ENCODE data around the gene CEP164. TPM values are rescaled to one million over a fixed set of nuclear protein-coding genes. Genes with fewer than 3 reads are reported as not detected.

CEP164 gene
- total and polyA plus RNA-seq, 2 experiments from 2014 or later = 13.9 to 23.8 TPM

GRCh38 chr11:117426297-117426685, 98.6 kb downstream of the CEP164 start:
- DNase-seq (ENCODE audit: low spot score) = peak; percentile 91
- ATAC-seq = peak; percentile 69
- H3F3A ChIP-seq (replicated peaks; ENCODE audit: low read depth) = no peaks in the 10 kb centered on the region
- peak overlapping the region; percentile 65 for H3K4me2 ChIP-seq
- Mint-ChIP-seq H3K4me1 (peaks cover 34% of the 10 kb centered on the region), H3K27ac (no peak overlapping the region), H3K4me3 (peak overlapping the region; percentile 38; the same call in 1 of the 3 replicates), H3K27me3 (ENCODE audit: insufficient read depth, low read depth, poor library complexity) (peaks cover 18% of the 10 kb centered on the region), H3K9me3 (no peaks in the 10 kb centered on the region), H3K36me3 (ENCODE audit: low read depth) (no peaks in the 10 kb centered on the region)
- no peaks in the 10 kb centered on the region for H3K9me2 ChIP-seq (ENCODE audit: insufficient read depth)
- no peaks in the 10 kb centered on the region for H3K36me3 ChIP-seq (ENCODE audit: insufficient read depth)
- peaks cover 8% of the 10 kb centered on the region for H3K4me1 ChIP-seq (ENCODE audit: insufficient read depth)
- H3K27me3 ChIP-seq (ENCODE audit: insufficient read depth) = no peaks in the 10 kb centered on the region
- peak overlapping the region; percentile 41; the same call in 1 of the 2 replicates for H3K4me3 ChIP-seq
- H4K20me1 ChIP-seq (replicated peaks; ENCODE audit: insufficient read depth) = no peaks in the 10 kb centered on the region
- no peak overlapping the region for H3K27ac ChIP-seq (ENCODE audit: low read depth)
- TF ChIP-seq NANOG (IDR thresholded peaks at IDR 0.05; ENCODE audit: borderline replicate concordance) (no peak), CTCF (conservative IDR thresholded peaks at IDR 0.05; ENCODE audit: low read depth in 2 of 2) (peak; percentile 96), EZH2 (IDR thresholded peaks at IDR 0.05; ENCODE audit: low read depth, unreplicated experiment) (no peak), JUNB (IDR thresholded peaks at IDR 0.05; ENCODE audit: unreplicated experiment) (no peak), CREB1 (CRISPR knock-in tag; IDR thresholded peaks at IDR 0.05; ENCODE audit: low read depth) (peak; percentile 39; the same call in 1 of the 2 replicates), EZH2phosphoT487 (IDR thresholded peaks at IDR 0.05; ENCODE audit: unreplicated experiment) (no peak), ZNF331 (CRISPR knock-in tag; IDR thresholded peaks at IDR 0.05; ENCODE audit: low read depth) (no peak)
- H3K79me2 ChIP-seq (replicated peaks; ENCODE audit: insufficient read depth) = no peaks in the 10 kb centered on the region
- peak overlapping the region; percentile 82 for H2AFZ ChIP-seq

DNA sequence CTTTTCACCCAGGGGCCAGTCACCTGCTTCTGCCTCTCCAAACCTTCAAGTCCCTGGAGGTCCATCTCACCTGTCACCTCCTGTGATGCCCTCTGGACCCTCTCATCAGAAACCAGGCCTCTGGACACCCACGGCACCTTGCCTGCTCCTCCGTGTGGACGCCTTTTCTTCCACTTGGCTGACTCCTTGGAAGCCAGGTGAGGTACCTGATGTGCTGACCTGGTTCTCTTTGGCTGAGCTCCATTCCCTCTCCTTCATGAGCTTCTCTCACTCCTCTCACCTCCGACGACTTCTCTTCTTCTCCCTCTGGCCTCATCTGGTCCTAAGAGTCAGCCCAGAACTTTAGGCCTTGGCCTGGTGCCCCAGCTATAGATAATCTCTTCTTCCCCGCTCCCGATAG, 99.3 kb downstream of the CEP164 start:
- Histone ChIP-seq H4K20me1 (replicated peaks; ENCODE audit: insufficient read depth) (no peaks in the 10 kb centered on the region), H3K79me2 (replicated peaks; ENCODE audit: insufficient read depth) (no peaks in the 10 kb centered on the region), H3K4me2 (no peak overlapping the region), H3K36me3 (ENCODE audit: insufficient read depth) (no peaks in the 10 kb centered on the region), H2AFZ (no peak overlapping the region), H3K4me1 (ENCODE audit: insufficient read depth) (peaks cover 8% of the 10 kb centered on the region), H3F3A (replicated peaks; ENCODE audit: low read depth) (no peaks in the 10 kb centered on the region), H3K9me2 (ENCODE audit: insufficient read depth) (no peaks in the 10 kb centered on the region), H3K4me3 (no peak overlapping the region), H3K27ac (ENCODE audit: low read depth) (no peak overlapping the region), H3K27me3 (ENCODE audit: insufficient read depth) (no peaks in the 10 kb centered on the region)
- H3K9me3 Mint-ChIP-seq = no peaks in the 10 kb centered on the region
- ATAC-seq (no peak), DNase-seq (ENCODE audit: low spot score) (no peak)
- H3K36me3 Mint-ChIP-seq (ENCODE audit: low read depth) = no peaks in the 10 kb centered on the region
- H3K27me3 Mint-ChIP-seq (ENCODE audit: insufficient read depth, low read depth, poor library complexity) = peaks cover 18% of the 10 kb centered on the region
- no peak overlapping the region for H3K27ac Mint-ChIP-seq
- no peak overlapping the region; the same call in 2 of the 3 replicates for H3K4me3 Mint-ChIP-seq
- H3K4me1 Mint-ChIP-seq = peaks cover 34% of the 10 kb centered on the region
- TF ChIP-seq ZNF114 (CRISPR knock-in tag; IDR thresholded peaks at IDR 0.05) (no peak), CREB1 (CRISPR knock-in tag; IDR thresholded peaks at IDR 0.05; ENCODE audit: low read depth) (no peak), ETS1 (IDR thresholded peaks at IDR 0.05) (no peak), CTCF (conservative IDR thresholded peaks at IDR 0.05; ENCODE audit: low read depth in 2 of 2) (no peak), ZNF462 (CRISPR knock-in tag; IDR thresholded peaks at IDR 0.05) (no peak), JUNB (IDR thresholded peaks at IDR 0.05; ENCODE audit: unreplicated experiment) (no peak), EZH2phosphoT487 (IDR thresholded peaks at IDR 0.05; ENCODE audit: unreplicated experiment) (no peak), EZH2 (IDR thresholded peaks at IDR 0.05; ENCODE audit: low read depth, unreplicated experiment) (no peak)
